Brain microvascular endothelial cell (primary cell): ENCODE results near the gene TRIM37.

Source experiments
- DNase-seq: peaks from one replicate; pipeline ENCODE4 v3.0.0-alpha.2; 2020
- H3K27ac ChIP-seq: fragments of 250-450 bp; sonication (Bioruptor Pico); 2 replicates; pipeline ENCODE4 v1.5.1; 2020; ENCODE audit warnings: mild to moderate bottlenecking, moderate library complexity
- H3K27me3 ChIP-seq: fragments of 250-450 bp; sonication (Bioruptor Pico); replicated peaks from 2 replicates; pipeline ENCODE4 v1.5.1; 2020; ENCODE audit warnings: mild to moderate bottlenecking
- H3K36me3 ChIP-seq: fragments of 250-450 bp; sonication (Bioruptor Pico); replicated peaks from 2 replicates; pipeline ENCODE4 v1.5.1; 2020; ENCODE audit warnings: mild to moderate bottlenecking
- H3K4me3 ChIP-seq: 2 replicates; pipeline ENCODE4 v1.5.1; 2011; ENCODE audit warnings: low read depth, mild to moderate bottlenecking, control low read depth, low read length, moderate library complexity
- in situ Hi-C: cut with HindIII; loops from 2 replicates; pipeline ENCODE4 v1.10.0; 2017; ENCODE audit warnings: low sequenced_read_pairs, low pct_ligation_motif_present
- TF ChIP-seq, protein P1 (sequence below): IDR thresholded peaks from 2 replicates; pipeline ENCODE4 v1.5.1; 2011; ENCODE audit warnings: low read depth, mild to moderate bottlenecking, moderate library complexity, low read length, control low read depth, inconsistent platforms; ENCODE audit errors: missing control alignments

The TRIM37 gene

DNA sequence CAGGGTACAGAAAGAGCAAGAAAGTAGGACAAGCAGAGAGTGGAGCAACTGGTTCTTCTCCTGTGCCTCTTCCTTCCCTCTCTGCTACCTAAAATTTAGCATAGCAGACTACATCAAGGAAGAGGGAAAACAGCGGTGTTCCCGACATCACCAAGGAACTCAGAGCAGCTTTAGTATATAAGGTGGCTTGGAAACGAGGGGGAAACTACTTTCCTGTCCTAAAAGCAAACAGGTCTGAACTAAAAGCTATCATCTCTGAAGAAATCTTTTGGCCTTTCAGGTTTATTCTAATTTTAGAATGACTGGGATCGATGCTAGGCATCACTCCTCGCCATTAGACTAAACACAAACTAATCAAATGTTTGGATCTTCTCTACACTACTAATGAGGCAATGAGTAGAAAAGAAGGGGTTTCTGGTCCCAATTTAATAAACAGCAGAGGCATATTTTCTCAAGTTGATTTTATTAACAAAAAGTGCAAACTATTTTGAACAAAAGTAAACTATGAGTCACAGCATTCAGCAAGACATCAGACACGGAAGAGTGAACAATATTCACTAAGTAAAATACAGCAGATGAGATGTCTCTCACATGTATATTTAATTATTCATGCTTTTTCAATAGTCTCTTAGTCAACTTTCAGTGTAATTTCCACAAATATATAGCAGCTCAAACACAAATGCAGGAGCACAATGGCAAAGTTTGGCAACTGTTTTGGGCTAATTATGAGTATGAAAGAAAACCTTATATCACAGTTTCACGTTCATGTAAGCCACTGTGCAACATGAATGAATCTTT lies 108.7 kb downstream of the TRIM37 start:
- Histone ChIP-seq H3K36me3 (peaks cover 2% of the 10 kb centered on the region), H3K27me3 (no peaks in the 10 kb centered on the region), H3K4me3 (no peak overlapping the region), H3K27ac (no peak overlapping the region)
- no peak for DNase-seq
- TF ChIP-seq, protein P1, sequence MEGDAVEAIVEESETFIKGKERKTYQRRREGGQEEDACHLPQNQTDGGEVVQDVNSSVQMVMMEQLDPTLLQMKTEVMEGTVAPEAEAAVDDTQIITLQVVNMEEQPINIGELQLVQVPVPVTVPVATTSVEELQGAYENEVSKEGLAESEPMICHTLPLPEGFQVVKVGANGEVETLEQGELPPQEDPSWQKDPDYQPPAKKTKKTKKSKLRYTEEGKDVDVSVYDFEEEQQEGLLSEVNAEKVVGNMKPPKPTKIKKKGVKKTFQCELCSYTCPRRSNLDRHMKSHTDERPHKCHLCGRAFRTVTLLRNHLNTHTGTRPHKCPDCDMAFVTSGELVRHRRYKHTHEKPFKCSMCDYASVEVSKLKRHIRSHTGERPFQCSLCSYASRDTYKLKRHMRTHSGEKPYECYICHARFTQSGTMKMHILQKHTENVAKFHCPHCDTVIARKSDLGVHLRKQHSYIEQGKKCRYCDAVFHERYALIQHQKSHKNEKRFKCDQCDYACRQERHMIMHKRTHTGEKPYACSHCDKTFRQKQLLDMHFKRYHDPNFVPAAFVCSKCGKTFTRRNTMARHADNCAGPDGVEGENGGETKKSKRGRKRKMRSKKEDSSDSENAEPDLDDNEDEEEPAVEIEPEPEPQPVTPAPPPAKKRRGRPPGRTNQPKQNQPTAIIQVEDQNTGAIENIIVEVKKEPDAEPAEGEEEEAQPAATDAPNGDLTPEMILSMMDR = no peak
- in situ Hi-C loops = no loop called here

DNA sequence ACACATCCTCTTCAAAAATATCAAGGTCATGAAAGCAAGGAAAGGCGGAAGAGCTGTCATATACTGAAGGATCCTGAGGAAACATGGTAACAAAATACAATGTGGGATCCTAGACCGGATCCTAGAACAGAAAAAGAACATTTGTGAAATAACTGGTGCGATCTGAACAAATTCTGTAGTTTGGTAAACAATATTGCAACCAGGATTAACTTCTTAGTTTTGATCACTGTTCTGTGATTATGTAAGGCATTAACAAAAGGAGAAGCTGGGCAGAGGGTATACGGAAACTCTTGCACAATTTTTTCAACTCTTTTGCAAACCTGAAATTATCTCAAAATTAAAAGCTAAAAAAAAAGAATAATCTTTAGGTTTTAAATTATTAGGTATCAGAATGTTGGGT lies 109.7 kb downstream of the TRIM37 start:
- in situ Hi-C loops = no loop called here
- TF ChIP-seq, protein P1 = no peak
- Histone ChIP-seq H3K36me3 (peaks cover 2% of the 10 kb centered on the region), H3K27me3 (no peaks in the 10 kb centered on the region), H3K27ac (no peak overlapping the region), H3K4me3 (no peak overlapping the region)
- DNase-seq = no peak

DNA sequence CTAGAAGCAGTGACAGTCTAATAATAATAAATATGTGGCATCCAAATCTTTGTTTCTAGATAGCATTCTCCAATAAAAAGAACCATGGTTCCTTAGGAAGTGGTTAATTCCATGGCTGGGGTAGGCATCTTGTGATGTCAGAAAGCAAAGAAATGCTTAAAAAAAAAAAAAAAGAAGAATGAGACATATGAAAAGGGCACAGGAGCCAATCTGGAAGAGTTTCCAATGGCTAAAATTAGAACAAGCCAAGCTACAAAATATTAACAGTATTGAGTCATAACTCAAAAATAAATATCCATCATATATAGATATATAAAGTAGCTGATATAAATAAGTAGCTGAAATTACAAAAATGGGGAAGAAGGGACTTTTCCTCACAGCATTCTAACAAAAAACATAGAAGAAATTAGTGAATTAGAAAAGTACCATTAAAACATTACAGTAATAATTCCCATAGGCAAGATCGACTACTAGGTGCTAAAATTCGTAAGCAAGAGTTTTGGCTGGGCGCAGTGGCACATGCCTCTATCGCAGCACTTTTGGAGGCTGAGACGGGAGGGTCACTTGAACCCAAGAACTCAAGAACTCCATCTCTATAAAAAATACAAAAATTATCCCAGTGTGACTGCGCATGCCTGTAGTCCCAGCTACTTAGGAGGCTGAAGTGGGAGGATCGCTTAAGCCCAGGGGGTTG lies 111.3 kb downstream of the TRIM37 start:
- H3K36me3 ChIP-seq = peaks cover 2% of the 10 kb centered on the region
- no peak overlapping the region for H3K4me3 ChIP-seq
- no peaks in the 10 kb centered on the region for H3K27me3 ChIP-seq
- no peak for DNase-seq
- in situ Hi-C loops = no loop called here
- peak overlapping the region; percentile 38 for H3K27ac ChIP-seq
- TF ChIP-seq, protein P1 = no peak

DNA sequence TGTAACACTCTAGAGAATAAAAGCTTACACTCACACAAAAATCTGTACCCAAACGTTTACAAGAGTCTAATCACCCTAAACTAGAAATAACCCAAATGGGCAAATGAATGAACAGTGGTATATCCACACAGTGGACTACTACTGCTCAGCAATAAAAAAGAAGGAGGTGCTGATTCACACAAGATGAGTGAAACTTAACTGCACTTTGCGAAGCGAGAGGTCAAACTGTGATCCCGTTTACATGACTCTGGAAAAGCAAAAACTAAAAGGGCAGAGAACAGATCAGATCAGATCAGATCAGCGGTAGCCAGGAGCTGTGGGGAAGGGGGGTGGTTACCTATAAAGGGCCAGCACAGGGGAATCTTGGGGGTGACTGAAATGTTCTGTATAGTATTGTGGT lies 113.4 kb downstream of the TRIM37 start:
- Histone ChIP-seq H3K4me3 (no peak overlapping the region), H3K36me3 (no peaks in the 10 kb centered on the region), H3K27me3 (no peaks in the 10 kb centered on the region), H3K27ac (peak overlapping the region; percentile 91)
- no peak for DNase-seq
- TF ChIP-seq, protein P1 = no peak
- in situ Hi-C loops = no loop called here

DNA sequence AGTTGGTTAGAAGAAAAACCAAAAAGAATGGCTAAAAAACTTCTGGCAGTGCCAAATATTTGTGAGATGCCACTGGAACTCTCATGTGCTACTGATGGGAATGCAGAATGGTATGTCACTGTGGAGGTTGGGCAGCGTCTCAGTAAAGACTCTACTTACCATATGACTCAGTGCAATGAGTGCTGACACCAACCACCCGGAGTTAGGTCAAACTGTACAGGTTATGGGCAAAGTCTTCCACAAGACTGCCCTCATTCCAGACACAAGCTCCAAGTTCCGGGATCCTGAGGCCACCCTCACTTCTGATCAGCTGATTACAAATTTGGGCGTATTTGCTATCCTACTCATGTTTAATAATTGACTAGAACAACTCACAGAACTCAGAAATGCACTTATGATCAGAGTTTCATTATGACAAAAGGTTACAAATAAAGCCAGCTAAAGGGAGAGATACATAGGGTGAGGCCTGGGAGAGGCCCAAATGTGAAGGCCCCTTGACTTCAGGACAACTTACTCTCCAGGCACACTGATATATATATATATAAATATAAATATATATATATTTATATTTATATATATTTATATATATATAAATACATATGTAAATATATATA lies 114.9 kb downstream of the TRIM37 start:
- Histone ChIP-seq H3K27ac (peak overlapping the region; percentile 91), H3K36me3 (no peaks in the 10 kb centered on the region), H3K27me3 (no peaks in the 10 kb centered on the region), H3K4me3 (no peak overlapping the region)
- DNase-seq = peak; percentile 81
- in situ Hi-C loops = no loop called here
- TF ChIP-seq, protein P1 = no peak
